ENCODE measurements around the gene IRS2. TPM values are rescaled to one million over a fixed set of nuclear protein-coding genes. Genes with fewer than 3 reads are reported as not detected.

Gene IRS2
- total and polyA plus RNA-seq, 2 of the 8 experiments (the other 6 are each of a cell fraction or from before 2014, with no cell fraction given) = 2.6 to 17.0 TPM

DNA sequence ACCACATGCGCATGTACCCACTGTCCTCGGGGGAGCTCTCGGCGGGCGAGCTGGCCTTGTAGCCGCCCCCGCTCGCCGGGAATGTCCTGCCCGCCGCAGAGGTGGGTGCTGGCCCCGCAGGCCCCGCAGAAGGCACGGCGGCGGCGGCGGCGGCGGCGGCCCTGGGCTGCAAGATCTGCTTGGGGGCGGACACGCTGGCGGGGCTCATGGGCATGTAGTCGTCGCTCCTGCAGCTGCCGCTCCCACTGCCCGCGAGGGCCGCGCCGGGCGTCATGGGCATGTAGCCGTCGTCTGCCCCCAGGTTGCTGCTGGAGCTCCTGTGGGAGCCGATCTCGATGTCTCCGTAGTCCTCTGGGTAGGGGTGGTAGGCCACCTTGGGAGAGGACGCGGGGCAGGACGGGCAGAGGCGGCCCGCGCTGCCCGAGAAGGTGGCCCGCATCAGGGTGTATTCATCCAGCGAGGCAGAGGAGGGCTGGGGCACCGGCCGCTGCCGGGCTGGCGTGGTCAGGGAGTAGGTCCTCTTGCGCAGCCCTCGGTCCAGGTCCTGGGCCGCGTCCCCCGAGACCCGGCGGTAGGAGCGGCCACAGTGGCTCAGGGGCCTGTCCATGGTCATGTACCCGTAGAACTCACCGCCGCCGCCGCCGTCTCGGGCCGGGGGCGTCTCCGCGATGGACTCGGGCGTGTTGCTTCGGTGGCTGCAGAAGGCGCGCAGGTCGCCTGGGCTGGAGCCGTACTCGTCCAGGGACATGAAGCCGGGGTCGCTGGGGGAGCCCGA is 2.4 kb downstream of the IRS2 start:
- peak overlapping the region in 1 of 4 experiments; percentile 42; a peak in 3 of 7 replicates for H3K9ac ChIP-seq (replicated peaks in 1 of 4; ENCODE audit: extremely low read depth in 1 of 4, low read depth in 3 of 4, low read length in 3 of 4)
- DNase-seq (ENCODE audit: low read depth in 1 of 2, low spot score in 2 of 2) (no peak), FAIRE-seq (no peak)
- H3K4ac ChIP-seq (replicated peaks; ENCODE audit: insufficient read length, low read depth, low read length) = no peak overlapping the region
- H3K4me2 ChIP-seq (ENCODE audit: insufficient read depth in 1 of 2, low read depth in 2 of 2, low read length in 2 of 2) = peak overlapping the region; percentile 84 to 89
- no peak overlapping the region for H2BK12ac ChIP-seq (ENCODE audit: low read depth, low read length)
- H2BK20ac ChIP-seq (ENCODE audit: low read length) = no peak overlapping the region
- H3K14ac ChIP-seq (ENCODE audit: insufficient read length) = no peak overlapping the region
- H3K79me2 ChIP-seq (ENCODE audit: control insufficient read depth in 1 of 2, insufficient read depth in 2 of 2, low read length in 2 of 2) = peaks cover 14 to 36% of the 10 kb centered on the region in 2 experiments
- H3K4me1 ChIP-seq (replicated peaks in 1 of 4; ENCODE audit: control insufficient read depth in 3 of 4, insufficient read depth in 4 of 4, low read length in 3 of 4) = peaks cover 3 to 23% (median 8%) of the 10 kb centered on the region in 4 experiments
- no peaks in the 10 kb centered on the region; a peak in 2 of 7 replicates for H3K27me3 ChIP-seq (replicated peaks in 1 of 4; ENCODE audit: control insufficient read depth in 3 of 4, extremely low read depth in 1 of 4, insufficient read depth in 3 of 4, low read length in 3 of 4)
- no peak overlapping the region for H4K91ac ChIP-seq (replicated peaks; ENCODE audit: insufficient read length, low read length)
- TF ChIP-seq RNF2 (IDR thresholded peaks at IDR 0.05; ENCODE audit: borderline replicate concordance, low read depth, low read length, missing control alignments, poor library complexity, severe bottlenecking) (no peak), PHF8 (conservative IDR thresholded peaks at IDR 0.05; ENCODE audit: low read depth, low read length) (0 out of 2 replicates have a peak, but pooled peaks have one; percentile 18), KDM4A (IDR thresholded peaks at IDR 0.05; ENCODE audit: low read depth, low read length, severe bottlenecking) (peak; percentile 54), CHD2 (IDR thresholded peaks at IDR 0.05; ENCODE audit: low read length) (no peak)
- TF ChIP-seq, protein P1, sequence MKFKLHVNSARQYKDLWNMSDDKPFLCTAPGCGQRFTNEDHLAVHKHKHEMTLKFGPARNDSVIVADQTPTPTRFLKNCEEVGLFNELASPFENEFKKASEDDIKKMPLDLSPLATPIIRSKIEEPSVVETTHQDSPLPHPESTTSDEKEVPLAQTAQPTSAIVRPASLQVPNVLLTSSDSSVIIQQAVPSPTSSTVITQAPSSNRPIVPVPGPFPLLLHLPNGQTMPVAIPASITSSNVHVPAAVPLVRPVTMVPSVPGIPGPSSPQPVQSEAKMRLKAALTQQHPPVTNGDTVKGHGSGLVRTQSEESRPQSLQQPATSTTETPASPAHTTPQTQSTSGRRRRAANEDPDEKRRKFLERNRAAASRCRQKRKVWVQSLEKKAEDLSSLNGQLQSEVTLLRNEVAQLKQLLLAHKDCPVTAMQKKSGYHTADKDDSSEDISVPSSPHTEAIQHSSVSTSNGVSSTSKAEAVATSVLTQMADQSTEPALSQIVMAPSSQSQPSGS (IDR thresholded peaks at IDR 0.05; ENCODE audit: low read length) = no peak
- no peak overlapping the region for H2BK120ac ChIP-seq (replicated peaks; ENCODE audit: low read depth, low read length)
- H2BK15ac ChIP-seq (ENCODE audit: low read length) = no peak overlapping the region
- H3K9me3 ChIP-seq (ENCODE audit: insufficient read depth in 2 of 2, low read depth in 1 of 2, low read length in 1 of 2) = no peaks in the 10 kb centered on the region
- H3K23me2 ChIP-seq (ENCODE audit: low read depth, low read length) = peaks cover 16% of the 10 kb centered on the region
- no peak overlapping the region for H3K23ac ChIP-seq (ENCODE audit: insufficient read length)
- peaks cover 10 to 20% of the 10 kb centered on the region in 2 experiments for H4K20me1 ChIP-seq (replicated peaks in 1 of 2; ENCODE audit: control insufficient read depth in 1 of 2, insufficient read depth in 2 of 2, low read length in 2 of 2)
- peak overlapping the region; percentile 34 to 69 (median 55) for H3K4me3 ChIP-seq (ENCODE audit: extremely low read depth in 1 of 4, insufficient read depth in 2 of 4, low read depth in 3 of 4, low read length in 4 of 4)
- no peak overlapping the region for H3K27ac ChIP-seq (ENCODE audit: low read depth, low read length)
- no peak overlapping the region for H2AK5ac ChIP-seq (ENCODE audit: low read depth, low read length)
- peaks cover 0 to 29% (median 11%) of the 10 kb centered on the region in 4 experiments; a peak in 4 of 8 replicates for H3K36me3 ChIP-seq (ENCODE audit: control insufficient read depth in 2 of 4, insufficient read depth in 4 of 4, low read length in 3 of 4)
- peak overlapping the region; percentile 92 for H4K8ac ChIP-seq (ENCODE audit: extremely low read depth, insufficient read depth, low read length)
- CTCF ChIA-PET (ENCODE audit: partially characterized antibody) = interaction anchor here (0.6 to 2.1 kb wide), 25 partner anchors 12 to 653 kb away, joined by 3 to 9 read pairs (median 4); no protein-coding TSS in a partner anchor
- no peak overlapping the region for H3K56ac ChIP-seq (replicated peaks; ENCODE audit: insufficient read length, low read depth, low read length)
- peaks cover 6% of the 10 kb centered on the region for H3K79me1 ChIP-seq (ENCODE audit: low read depth, low read length)
- H2BK5ac ChIP-seq (ENCODE audit: low read depth, low read length) = no peak overlapping the region
- H2AFZ ChIP-seq (ENCODE audit: low read length) = no peak overlapping the region
- 35% methylated on average over 61 of the region's 81 CpGs; no CpG with 5 or more reads in 1 of the 2 experiments for WGBS, 2 experiments (ENCODE audit: extremely low coverage in 1 of 2, insufficient coverage in 1 of 2, insufficient read length in 1 of 2, insufficient replicate concordance in 2 of 2, low coverage in 1 of 2, low lambda C conversion rate in 2 of 2, missing lambda C conversion rate in 1 of 2)
- peak overlapping the region; percentile 48 for H3K18ac ChIP-seq (ENCODE audit: extremely low read depth, low read length)
- POLR2A ChIA-PET (ENCODE audit: partially characterized antibody) = interaction anchor here (0.6 to 1.6 kb wide), 4 partner anchors 19 to 696 kb away, joined by 3 to 5 read pairs (median 4); no protein-coding TSS in a partner anchor
- H4K5ac ChIP-seq (ENCODE audit: insufficient read length, low read depth, low read length) = no peak overlapping the region

Measured in H1 (cell line).